K562 (cell line): ENCODE measurements around the gene ELK4. TPM values are rescaled to one million over a fixed set of nuclear protein-coding genes. Genes with fewer than 3 reads are reported as not detected.

Source experiments
- ATAC-seq: fragments of 200-7000 bp; cut with Tn5 transposase; 3 replicates; pipeline ENCODE4 v1.9.1; 2020; ENCODE audit warnings: moderate library complexity
- BruUV-seq: library from RNA; stranded (reverse); fragments of 400-500 nt; replicated peaks from 2 replicates; lab custom pipeline; 2021; lab: Mats Ljungman, UMichigan
- CTCF ChIA-PET: fragments of 300-600 bp; formaldehyde crosslinking; extraction: SDS; loops from one replicate; lab custom pipeline; 2021; ENCODE audit warnings: low intra/inter-chr PET ratio; lab: Yijun Ruan, JAX
- POLR2A ChIA-PET: fragments of 300-600, 350-650 bp; sonication (Branson Sonifier 250); formaldehyde crosslinking; extraction: SDS; loops from one replicate; lab custom pipeline; 2021; ENCODE audit warnings: antibody characterized with exemption, inconsistent platforms; lab: Yijun Ruan, JAX
- DNase-seq, 4 experiments: peaks; one replicate each; pipeline versions ENCODE4 v3.0.0 to v3.0.0-alpha.2; 2011 to 2018; ENCODE audit warnings: low spot score in 3 of 4, mixed read lengths in 3 of 4; ENCODE audit errors: extremely low read depth in 1 of 4
- FAIRE-seq: peaks from 2 replicates; lab custom pipeline; 2011; peaks lifted over from hg19 to GRCh38; lab: Jason Lieb, UNC
- H2AFZ ChIP-seq: 2 replicates; pipeline ENCODE4 v1.6.0; 2011; ENCODE audit warnings: low read depth, low read length, control low read depth, inconsistent platforms
- H3K27ac ChIP-seq: fragments of 200-600 bp; 3 replicates; pipeline ENCODE4 v1.8.0; 2011; ENCODE audit warnings: low read depth, mild to moderate bottlenecking, control low read depth, inconsistent platforms, low read length, moderate library complexity, mixed read lengths; ENCODE audit errors: extremely low read depth
- H3K27me3 ChIP-seq, 2 experiments: fragments of 300-600 bp in 1 of 2; 2 replicates in 1 of 2; 3 replicates in 1 of 2; pipeline versions ENCODE4 v1.6.0 to v1.8.0; 2011; ENCODE audit warnings: inconsistent platforms in 2 of 2, low read length in 2 of 2, mild to moderate bottlenecking in 1 of 2, mixed read lengths in 1 of 2, moderate library complexity in 1 of 2; ENCODE audit not compliant: control insufficient read depth in 2 of 2, insufficient read depth in 2 of 2
- H3K36me3 ChIP-seq: fragments of 300-600 bp; 3 replicates; pipeline ENCODE4 v1.8.0; 2011; ENCODE audit warnings: mild to moderate bottlenecking, low read length, inconsistent platforms; ENCODE audit not compliant: control insufficient read depth, insufficient read depth
- H3K4me1 ChIP-seq, 2 experiments: fragments of 200-600 bp in 1 of 2; replicated peaks in 1 of 2; 2 replicates in 1 of 2; 3 replicates in 1 of 2; pipeline versions ENCODE4 v1.5.1 to v1.8.0; 2011; ENCODE audit warnings: inconsistent platforms in 2 of 2, low read length in 2 of 2, mild to moderate bottlenecking in 1 of 2, mixed read lengths in 1 of 2, moderate library complexity in 1 of 2; ENCODE audit not compliant: control insufficient read depth in 2 of 2, insufficient read depth in 2 of 2
- H3K4me2 ChIP-seq: 2 replicates; pipeline ENCODE4 v1.6.1; 2011; ENCODE audit warnings: low read length, control low read depth, inconsistent platforms, mixed read lengths; ENCODE audit not compliant: insufficient read depth
- H3K4me3 ChIP-seq: fragments of 200-600 bp; sonication (generic), shearing (Covaris generic); 2 replicates; pipeline ENCODE4 v1.5.1; 2016; ENCODE audit warnings: control low read depth, inconsistent platforms
- H3K79me2 ChIP-seq: fragments of 200-600 bp; 3 replicates; pipeline ENCODE4 v1.8.0; 2011; ENCODE audit warnings: low read length, inconsistent platforms; ENCODE audit not compliant: control insufficient read depth, insufficient read depth
- H3K9ac ChIP-seq, 2 experiments: 2 replicates each; pipeline versions ENCODE4 v1.6.0 to v1.6.1; 2011; ENCODE audit warnings: low read depth in 2 of 2, low read length in 2 of 2, control low read depth in 1 of 2, inconsistent platforms in 1 of 2, mild to moderate bottlenecking in 1 of 2, mixed read lengths in 1 of 2; ENCODE audit not compliant: insufficient read depth in 1 of 2
- H3K9me1 ChIP-seq: one replicate; pipeline ENCODE4 v1.6.0; 2011; ENCODE audit warnings: inconsistent platforms, mild to moderate bottlenecking, low read length, moderate library complexity; ENCODE audit not compliant: control insufficient read depth, insufficient read depth
- H3K9me3 ChIP-seq: replicated peaks from 2 replicates; pipeline ENCODE4 v1.5.1; 2011; ENCODE audit warnings: low read depth, low read length, inconsistent platforms; ENCODE audit not compliant: control insufficient read depth, insufficient read depth
- H4K20me1 ChIP-seq: replicated peaks from 2 replicates; pipeline ENCODE4 v1.6.1; 2011; ENCODE audit warnings: low read length, inconsistent platforms, mixed read lengths; ENCODE audit not compliant: control insufficient read depth, insufficient read depth
- CTCF ChIP-seq, 3 experiments: IDR thresholded peaks in 2 of 3; conservative IDR thresholded peaks in 1 of 3; 2 replicates each; pipeline ENCODE4 v1.5.1; 2011 to 2012; ENCODE audit warnings: low read length in 3 of 3, mild to moderate bottlenecking in 3 of 3, control low read depth in 2 of 3, improper control_type of control experiment in 1 of 3, inconsistent platforms in 1 of 3, low read depth in 1 of 3, mixed read lengths in 1 of 3, moderate library complexity in 1 of 3; ENCODE audit not compliant: insufficient read depth in 2 of 3
- DEAF1 ChIP-seq: fragments of 450-650 bp; formaldehyde crosslinking; IDR thresholded peaks from 2 replicates; pipeline ENCODE4 v1.4.0; 2020; ENCODE audit warnings: mild to moderate bottlenecking, moderate library complexity
- RAD21 ChIP-seq, 2 experiments: fragments of 250-450 bp in 1 of 2; fragments of 450-650 bp in 1 of 2; sonication (Bioruptor Pico) in 1 of 2; formaldehyde crosslinking in 1 of 2; IDR thresholded peaks in 1 of 2; conservative IDR thresholded peaks in 1 of 2; 2 replicates each; pipeline versions ENCODE4 v1.4.0 to v1.8.0; 2020 to 2022; ENCODE audit warnings: mild to moderate bottlenecking in 2 of 2, moderate library complexity in 1 of 2
- REST ChIP-seq, 2 experiments: fragments of 450-650 bp; formaldehyde crosslinking in 1 of 2; IDR thresholded peaks; 2 replicates each; pipeline versions ENCODE4 v1.4.0 to v1.6.1; 2014 to 2020; ENCODE audit warnings: mild to moderate bottlenecking in 2 of 2, borderline replicate concordance in 1 of 2, low read depth in 1 of 2
- SMC3 ChIP-seq: conservative IDR thresholded peaks from 2 replicates; pipeline ENCODE4 v1.6.1; 2011; ENCODE audit warnings: low read depth, low read length, improper control_type of control experiment; ENCODE audit not compliant: insufficient read depth
- TCF15 ChIP-seq: fragments of 250-450 bp; sonication (Bioruptor Pico); IDR thresholded peaks from 2 replicates; pipeline ENCODE4 v1.8.0; 2022; ENCODE audit warnings: moderate library complexity, mild to moderate bottlenecking, inconsistent platforms
- WGBS: fragments of 100-300 bp; shearing (Covaris generic); methylation state at CpG from one replicate; pipeline ENCODE4 v1.1.6; 2016; ENCODE audit warnings: low coverage, mixed read lengths; ENCODE audit not compliant: insufficient coverage; ENCODE audit errors: missing lambda C conversion rate; 5-methylcytosine and 5-hydroxymethylcytosine counted together
- in situ Hi-C: fragments of 300-500 bp; cut with MboI; formaldehyde crosslinking; loops from 4 replicates; pipeline ENCODE4 v1.15.0; 2018; ENCODE audit warnings: inconsistent platforms, mixed read lengths
- intact Hi-C: fragments of 100-400 bp; cut with micrococcal nuclease; formaldehyde crosslinking; loops from 2 replicates; pipeline ENCODE4 v1.14.2; 2022
- polyA plus RNA-seq, 8 experiments: library from polyadenylated mRNA; depleted of rRNA in 4 of 8; stranded (reverse) in 5 of 8; unstranded in 3 of 8; fragments of >200 nt; fragmentation: Nextera tagmentation in 2 of 8; fragmentation: Illumina TruSeq in 1 of 8; extraction: Ambion mirVana in 2 of 8; extraction: Trizol in 1 of 8; gene quantifications; 2 replicates each; pipeline versions ENCODE4 v1.2.1 to v1.2.3, GENCODE V29; 2011 to 2014; ENCODE audit warnings: inconsistent platforms in 1 of 8, missing spikeins in 1 of 8
- total RNA-seq, 7 experiments: library from RNA; depleted of rRNA in 6 of 7; stranded (reverse); fragments of >200 nt in 6 of 7; fragmentation: Illumina TruSeq in 2 of 7; extraction: Trizol in 2 of 7; gene quantifications; 2 replicates each; pipeline versions ENCODE4 v1.2.1 to v1.2.3, GENCODE V29; 2011 to 2021; ENCODE audit warnings: low replicate concordance in 1 of 7

The ELK4 gene
- total and polyA plus RNA-seq, 9 of the 15 experiments (the other 6 are each of a cell fraction or from before 2014, with no cell fraction given): 2.0 to 21.7 (median 9.2) TPM

- no peaks in the 10 kb centered on the region for H3K36me3 ChIP-seq
- H3K9me3 ChIP-seq: no peaks in the 10 kb centered on the region
- peak; percentile 46 for FAIRE-seq
- no peak overlapping the region for H2AFZ ChIP-seq
- H3K9ac ChIP-seq: no peak overlapping the region
- H3K4me1 ChIP-seq: peaks cover 14 to 18% of the 10 kb centered on the region in 2 experiments; a peak in 4 of 5 replicates
- no peaks in the 10 kb centered on the region for H3K9me1 ChIP-seq
- ChIA-PET CTCF (interaction anchor here (0.6 to 2.8 kb wide), 4 partner anchors 36 to 305 kb away, joined by 3 to 29 read pairs (median 4); no protein-coding TSS in a partner anchor), POLR2A (interaction anchor here (0.7 to 1.3 kb wide), 2 partner anchors 10 to 77 kb away, joined by 3 to 5 read pairs; no protein-coding TSS in a partner anchor)
- 39% methylated on average over 11 of the region's 11 CpGs for WGBS
- no peak overlapping the region for H3K4me3 ChIP-seq
- no peaks in the 10 kb centered on the region for H3K79me2 ChIP-seq
- no peak overlapping the region for H3K27ac ChIP-seq
- H3K27me3 ChIP-seq: 0 out of 5 replicates have a peak, but pooled peaks cover 0 to 7% of the 10 kb centered on the region in 2 experiments
- H4K20me1 ChIP-seq: peaks cover 10% of the 10 kb centered on the region; the same call in 1 of the 2 replicates
- H3K4me2 ChIP-seq: no peak overlapping the region
- in situ Hi-C loops (no loop called here), intact Hi-C loops (loop anchor here (1.0 to 10.0 kb wide), 2 partner anchors 39 to 432 kb away; no protein-coding TSS in a partner anchor)
- no peak for DNase-seq
- BruUV-seq: no TSS peak
- ATAC-seq: peak; percentile 59
- TF ChIP-seq REST (IDR thresholded peaks at IDR 0.05; ENCODE audit: borderline replicate concordance) (peak; percentile 79), REST (CRISPR knock-in tag; IDR thresholded peaks at IDR 0.05; ENCODE audit: low read depth) (no peak), CTCF (IDR thresholded peaks at IDR 0.05 in 2 of 3, conservative IDR thresholded peaks at IDR 0.05 in 1 of 3; ENCODE audit: insufficient read depth in 2 of 3, low read depth in 1 of 3, low read length in 3 of 3) (peak; percentile 42 to 75 (median 47); a peak in 4 of 6 replicates), TCF15 (CRISPR knock-in tag) (0 out of 2 replicates have a peak, but pooled peaks have one; percentile 36), DEAF1 (CRISPR knock-in tag) (peak; percentile 45), RAD21 (CRISPR knock-in tag; conservative IDR thresholded peaks at IDR 0.05 in 1 of 2, IDR thresholded peaks at IDR 0.05 in 1 of 2) (peak; percentile 65 to 72), SMC3 (peak; percentile 33; the same call in 1 of the 2 replicates)
Observed at GRCh38 chr1:205672395-205672889, 40.6 kb upstream of the ELK4 start.
